ENCODE measurements around the gene UBE2S.

UBE2S gene

GRCh38 chr19:55385724-55386492 lies 21.7 kb downstream of the UBE2S start, which contains the start of gene RPL28:
TSS of gene RPL28 (plus strand) at chr19:55385932. CDS start at chr19:55386358, 426 bp downstream.
- DNase-seq (ENCODE audit: low read depth, low spot score), result peak; percentile 87
- peak within 1 kb of the TSS; percentile 93 for H3K27ac ChIP-seq

GRCh38 chr19:55384920-55385723 lies 22.5 kb downstream of the UBE2S start:
- peak; percentile 74 for DNase-seq (ENCODE audit: low read depth, low spot score)
- peak overlapping the region; percentile 93 for H3K27ac ChIP-seq

- no peak for DNase-seq (ENCODE audit: low read depth, low spot score)
- peak within 1 kb of the TSS; percentile 93 for H3K27ac ChIP-seq
Observed at GRCh38 chr19:55384131-55384919, 23.3 kb downstream of the UBE2S start, which contains the start of gene TMEM238. TSS of gene TMEM238 (minus strand) at chr19:55384292. CDS start at chr19:55384259, 33 bp downstream.

- peak; percentile 48 for DNase-seq (ENCODE audit: low read depth, low spot score)
- peak overlapping the region; percentile 93 for H3K27ac ChIP-seq
Observed at GRCh38 chr19:55383279-55384130, 24.1 kb downstream of the UBE2S start.

DNA sequence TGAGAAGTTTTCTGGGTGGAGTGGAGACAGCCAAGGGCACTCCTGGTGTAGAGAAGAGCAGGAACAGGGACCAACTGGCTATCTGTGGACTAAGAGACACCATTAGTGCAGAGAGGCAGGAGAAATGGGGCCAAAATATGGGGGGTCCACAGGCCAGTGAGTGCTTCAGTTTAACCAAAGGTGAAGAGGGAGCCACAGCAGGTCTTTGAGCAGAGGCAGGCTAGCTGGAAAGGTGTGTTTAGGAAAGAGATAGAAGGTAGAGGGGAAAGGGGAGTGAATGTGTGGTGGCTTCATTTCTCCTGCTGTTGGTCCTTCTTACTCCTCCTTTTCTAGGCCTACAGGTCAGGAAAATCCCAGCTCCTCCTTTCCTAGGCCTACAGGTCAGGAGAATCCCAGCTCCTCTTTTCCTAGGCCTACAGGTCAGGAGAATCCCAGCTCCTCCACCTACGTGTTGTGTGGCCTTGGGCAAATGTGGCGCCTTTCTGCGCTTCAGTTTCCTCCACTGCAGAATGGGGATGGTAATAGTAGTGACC lies 25.0 kb downstream of the UBE2S start:
- H3K27ac ChIP-seq, result no peak overlapping the region
- DNase-seq (ENCODE audit: low read depth, low spot score), result no peak

GRCh38 chr19:55382013-55382412 lies 25.6 kb downstream of the UBE2S start:
- no peak for DNase-seq (ENCODE audit: low read depth, low spot score)
- no peak overlapping the region for H3K27ac ChIP-seq

GRCh38 chr19:55379174-55379573 lies 28.4 kb downstream of the UBE2S start:
- H3K27ac ChIP-seq, result no peak overlapping the region
- DNase-seq (ENCODE audit: low read depth, low spot score), result no peak

GRCh38 chr19:55377356-55378131 lies 30.0 kb downstream of the UBE2S start:
- no peak for DNase-seq (ENCODE audit: low read depth, low spot score)
- H3K27ac ChIP-seq, result no peak overlapping the region

DNA sequence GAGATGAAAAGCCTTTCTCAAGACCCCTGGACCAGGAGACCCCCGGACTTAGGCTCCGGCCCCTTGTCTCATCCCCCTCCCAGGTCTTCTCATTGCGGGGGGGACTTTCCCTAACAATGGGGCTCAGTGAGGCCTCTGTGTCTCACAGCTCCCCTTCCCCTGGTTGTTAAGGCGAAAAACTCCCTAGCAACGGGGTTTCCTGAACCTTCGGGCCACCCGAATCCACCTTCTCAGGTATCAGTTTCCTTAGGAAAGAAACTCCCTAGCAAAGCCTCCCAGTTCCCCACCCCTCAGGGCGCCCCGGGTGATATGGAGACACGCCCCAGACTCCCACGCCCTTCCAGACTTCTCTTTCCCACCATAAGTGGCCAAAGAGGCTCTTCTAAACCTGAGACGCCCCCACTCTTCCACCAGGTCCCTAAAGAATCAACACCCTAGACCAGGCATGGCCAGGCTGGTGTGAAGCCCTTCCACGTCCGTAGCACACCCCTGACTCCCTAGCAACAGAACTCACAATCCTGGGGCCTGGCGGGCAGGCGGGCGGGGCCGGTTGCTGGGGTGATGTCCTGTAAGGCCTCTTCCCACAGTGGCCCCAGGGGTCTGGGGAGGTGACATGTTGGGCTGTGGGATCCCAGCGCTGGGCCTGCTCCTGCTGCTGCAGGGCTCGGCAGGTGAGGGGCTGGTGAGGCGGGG lies 31.2 kb downstream of the UBE2S start, which contains the start of gene TMEM190:
TSS of gene TMEM190 (plus strand) at position 586 of the 693 bp plus-strand sequence. CDS start at position 614, 28 bp downstream.
- DNase-seq (ENCODE audit: low read depth, low spot score), result no peak
- no peak within 1 kb of the TSS for H3K27ac ChIP-seq

DNA sequence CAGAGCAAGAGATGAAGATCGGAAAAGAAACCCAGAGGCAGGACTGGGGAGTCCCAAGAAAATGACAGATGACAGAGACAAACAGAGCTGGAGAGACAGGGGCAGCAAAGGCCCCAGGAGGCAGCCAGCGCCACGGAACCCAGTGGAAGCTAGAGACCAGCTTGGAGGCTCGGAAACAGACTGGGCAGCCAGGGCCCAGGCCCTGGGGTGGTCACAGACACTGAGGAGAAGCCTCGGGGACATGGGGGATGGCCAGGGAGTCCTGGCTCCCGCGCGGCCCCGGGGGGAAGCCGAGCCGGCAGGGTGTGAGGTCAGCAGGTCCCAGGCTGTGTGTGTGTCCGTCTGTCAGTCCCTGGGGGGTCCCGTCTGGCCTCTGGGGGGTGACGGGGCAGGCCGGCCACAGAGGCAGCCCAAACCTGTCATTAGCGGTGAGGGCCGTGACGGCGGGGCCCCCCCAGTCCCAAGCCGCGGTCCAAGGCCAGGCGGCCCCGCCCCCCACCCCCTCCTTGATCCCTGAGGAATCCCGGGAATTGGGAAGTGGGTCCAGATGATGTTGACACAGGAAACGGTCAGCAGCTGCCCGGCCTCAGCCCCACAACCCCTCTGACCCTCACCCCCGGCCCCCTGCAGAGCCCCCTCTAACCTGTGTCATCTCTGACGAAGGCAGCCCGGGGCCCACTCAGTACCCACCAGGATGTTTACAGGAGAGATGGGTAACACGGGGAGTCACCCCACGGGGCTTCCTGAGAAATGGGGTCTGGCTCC lies 33.4 kb downstream of the UBE2S start:
- no peak for DNase-seq (ENCODE audit: low read depth, low spot score)
- no peak overlapping the region for H3K27ac ChIP-seq

DNA sequence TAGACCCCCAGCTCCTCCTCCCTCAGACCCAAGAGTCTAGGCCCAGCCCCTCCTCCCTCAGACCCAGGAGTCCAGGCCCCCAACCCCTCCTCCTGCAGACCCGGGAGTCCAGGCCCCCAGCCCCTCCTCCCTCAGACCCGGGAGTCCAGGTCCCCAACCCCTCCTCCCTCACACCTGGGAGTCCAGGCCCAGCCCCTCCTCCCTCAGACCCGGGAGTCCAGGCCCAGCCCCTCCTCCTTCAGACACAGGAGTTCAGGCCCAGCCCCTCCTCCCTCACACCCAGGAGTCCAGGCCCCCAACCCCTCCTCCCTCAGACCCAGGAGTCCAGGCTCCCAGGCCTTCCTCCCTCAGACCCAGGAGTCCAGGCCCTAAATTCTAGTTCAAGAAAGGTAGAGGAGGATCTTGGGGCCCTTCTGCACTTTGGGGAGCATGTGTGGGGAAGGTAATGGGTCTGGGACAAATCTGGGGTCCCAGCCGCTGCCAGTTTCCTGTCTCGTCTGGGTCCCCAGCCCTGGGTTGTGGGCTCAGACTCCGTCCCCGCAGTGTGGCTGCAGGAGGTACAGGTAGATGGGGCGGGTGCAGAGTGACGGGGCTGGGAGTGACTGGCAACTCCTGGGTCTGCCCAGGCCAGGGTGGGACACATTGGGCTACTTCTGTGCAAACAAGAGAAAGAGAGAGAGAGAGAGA lies 34.1 kb downstream of the UBE2S start:
- DNase-seq (ENCODE audit: low read depth, low spot score), result no peak
- no peak overlapping the region for H3K27ac ChIP-seq

DNA sequence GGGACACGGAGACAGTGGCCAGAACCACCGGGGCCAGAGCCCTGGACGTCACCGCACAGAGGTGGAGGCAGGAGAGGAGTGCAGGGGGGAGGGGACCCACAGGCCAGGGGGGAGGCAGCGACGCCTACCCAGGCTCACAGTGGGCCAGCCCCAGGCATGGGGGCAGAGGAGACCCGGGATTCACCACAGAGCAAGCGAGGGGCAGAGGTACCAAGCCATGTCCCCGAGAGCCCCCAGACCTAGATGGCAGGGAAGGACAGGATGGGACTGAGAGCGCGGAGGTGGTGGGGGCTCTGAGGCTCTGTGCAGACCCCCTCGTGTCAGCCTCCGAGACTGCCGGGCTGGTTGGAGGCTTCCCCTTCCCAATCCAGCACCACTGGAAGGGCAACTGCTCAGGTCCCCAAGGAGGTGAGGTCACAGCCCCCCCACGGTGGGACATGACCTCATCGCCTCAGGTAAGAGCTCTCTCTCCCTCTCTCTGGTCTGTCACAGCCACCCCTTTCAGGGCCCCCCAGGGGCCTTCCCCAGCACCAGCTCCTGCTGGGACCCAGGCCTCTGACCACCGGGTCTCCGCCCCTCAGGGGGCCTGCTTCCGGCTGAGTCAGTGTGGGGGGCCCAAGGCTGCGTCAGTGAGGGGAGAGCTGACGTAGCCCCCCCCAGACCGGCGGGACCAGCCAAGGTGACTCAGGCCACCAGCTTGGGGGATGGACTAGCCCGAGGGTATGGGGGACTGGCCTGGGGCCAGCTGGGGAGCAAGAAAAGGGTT lies 35.1 kb downstream of the UBE2S start:
- no peak overlapping the region for H3K27ac ChIP-seq
- DNase-seq (ENCODE audit: low read depth, low spot score), result no peak

- DNase-seq (ENCODE audit: low read depth, low spot score), result no peak
- peak within 1 kb of the TSS; percentile 42 for H3K27ac ChIP-seq
Observed at GRCh38 chr19:55370305-55370988, 37.1 kb downstream of the UBE2S start, which contains the start of gene IL11. TSS of gene IL11 (minus strand) at chr19:55370463. CDS start at chr19:55370310, 153 bp downstream.

DNA sequence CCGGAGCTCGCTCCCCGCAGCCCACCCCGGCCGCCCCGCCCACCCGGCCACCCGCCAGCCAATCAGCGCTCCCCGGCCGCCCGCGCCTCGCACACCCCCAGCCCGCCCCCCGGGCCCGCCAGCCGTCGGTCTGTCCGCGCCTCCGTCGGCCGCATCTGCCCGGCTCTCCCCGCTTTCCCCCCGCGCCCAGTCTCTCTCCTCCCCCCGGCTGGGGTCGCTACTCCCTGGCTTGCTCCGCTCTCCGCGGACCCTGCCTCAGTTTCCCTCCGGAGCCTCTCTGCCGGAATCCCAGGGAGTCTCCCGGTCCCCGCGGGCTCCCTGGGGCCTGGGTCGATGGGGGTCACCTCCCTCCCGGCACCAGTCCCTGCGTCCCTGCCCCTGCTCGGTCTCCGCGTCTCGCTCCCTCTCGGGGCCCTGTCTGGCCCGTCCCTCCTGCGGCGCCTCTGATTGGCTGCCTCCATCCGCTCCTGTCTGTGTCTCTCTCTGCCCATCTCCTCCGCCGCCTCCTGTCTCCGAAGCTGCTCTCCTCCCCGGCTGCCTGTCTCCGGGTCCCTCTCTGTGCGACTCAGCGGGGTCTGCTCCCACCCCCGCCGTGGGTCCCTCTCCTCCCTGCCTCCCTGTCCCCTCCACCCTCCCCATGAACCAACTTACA lies 37.8 kb downstream of the UBE2S start:
- DNase-seq (ENCODE audit: low read depth, low spot score), result no peak
- H3K27ac ChIP-seq, result peak overlapping the region; percentile 42
